ENCODE results near the gene CHST12.
A peak's percentile ranks its signal among the peaks of the same experiment; 100 is the strongest.
"Not testable (repeated sequence)": the region's sequence is repeated elsewhere in the genome, so short reads cannot be mapped to it uniquely, and the experiment has no call there.

CHST12 gene

DNA sequence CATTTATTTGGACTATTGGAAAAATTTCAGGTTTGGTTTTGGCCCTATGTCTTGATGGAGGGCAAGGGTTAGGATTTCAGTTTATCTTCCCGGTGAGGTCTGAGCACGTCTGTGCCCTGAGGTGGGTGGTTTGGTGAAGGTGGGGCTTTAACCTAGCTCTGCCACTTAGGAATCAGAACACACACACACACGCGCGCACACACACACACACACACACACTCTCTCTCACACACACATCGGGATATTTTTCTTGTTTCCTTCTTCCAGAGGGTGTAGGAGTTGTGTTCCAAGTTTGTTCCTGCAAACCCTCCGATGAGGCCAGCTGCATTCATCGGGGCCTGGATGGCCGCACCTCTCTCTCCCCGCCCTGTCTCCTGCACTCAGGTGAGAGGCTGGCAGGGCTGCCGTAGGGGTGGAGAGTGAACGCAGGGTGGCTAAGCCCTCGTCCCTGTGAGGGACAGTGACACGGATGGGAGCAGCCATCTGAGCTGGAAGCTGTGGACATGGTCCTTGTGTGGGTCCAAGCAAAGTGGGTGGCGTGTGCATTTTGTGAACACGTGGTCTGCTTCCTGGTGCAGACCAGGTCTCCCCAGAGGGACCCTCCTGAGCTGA lies 34.2 kb downstream of the CHST12 start:
- no peak for DNase-seq

DNA sequence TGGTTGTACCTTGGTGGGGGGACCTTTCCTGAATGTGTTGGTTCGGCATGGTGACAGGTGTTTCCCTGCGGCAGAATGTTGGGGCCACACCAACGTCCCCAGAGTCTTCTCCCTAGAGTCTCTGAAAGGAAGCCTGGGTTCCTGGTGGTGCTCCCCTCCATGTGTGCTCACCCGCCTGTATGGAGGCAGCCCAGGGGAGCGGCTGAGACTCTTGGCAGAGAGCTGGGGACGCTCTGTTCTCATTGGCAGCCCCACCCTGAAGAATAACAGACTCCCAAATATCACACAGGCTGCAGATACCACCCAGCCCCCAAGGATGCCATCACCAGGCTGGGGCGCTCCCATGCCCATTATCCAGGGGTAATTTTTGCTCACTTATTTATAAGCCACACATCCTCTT lies 34.8 kb downstream of the CHST12 start:
- no peak for DNase-seq

- DNase-seq: no peak
Measured at GRCh38 chr7:2438775-2439174, 35.4 kb downstream of the CHST12 start.

- DNase-seq: no peak
Measured at GRCh38 chr7:2440608-2441245, 37.3 kb downstream of the CHST12 start.

GRCh38 chr7:2441430-2442058 lies 38.1 kb downstream of the CHST12 start:
- DNase-seq: no peak

GRCh38 chr7:2443491-2443890 lies 40.1 kb downstream of the CHST12 start:
- DNase-seq: no peak

- DNase-seq: no peak
Measured at GRCh38 chr7:2444476-2444875, 41.1 kb downstream of the CHST12 start.

GRCh38 chr7:2445047-2445446 lies 41.6 kb downstream of the CHST12 start:
- no peak for DNase-seq

- no peak for DNase-seq
Measured at GRCh38 chr7:2445898-2446555, 42.6 kb downstream of the CHST12 start.

- DNase-seq: no peak
Measured at GRCh38 chr7:2446676-2447075, 43.3 kb downstream of the CHST12 start.

DNA sequence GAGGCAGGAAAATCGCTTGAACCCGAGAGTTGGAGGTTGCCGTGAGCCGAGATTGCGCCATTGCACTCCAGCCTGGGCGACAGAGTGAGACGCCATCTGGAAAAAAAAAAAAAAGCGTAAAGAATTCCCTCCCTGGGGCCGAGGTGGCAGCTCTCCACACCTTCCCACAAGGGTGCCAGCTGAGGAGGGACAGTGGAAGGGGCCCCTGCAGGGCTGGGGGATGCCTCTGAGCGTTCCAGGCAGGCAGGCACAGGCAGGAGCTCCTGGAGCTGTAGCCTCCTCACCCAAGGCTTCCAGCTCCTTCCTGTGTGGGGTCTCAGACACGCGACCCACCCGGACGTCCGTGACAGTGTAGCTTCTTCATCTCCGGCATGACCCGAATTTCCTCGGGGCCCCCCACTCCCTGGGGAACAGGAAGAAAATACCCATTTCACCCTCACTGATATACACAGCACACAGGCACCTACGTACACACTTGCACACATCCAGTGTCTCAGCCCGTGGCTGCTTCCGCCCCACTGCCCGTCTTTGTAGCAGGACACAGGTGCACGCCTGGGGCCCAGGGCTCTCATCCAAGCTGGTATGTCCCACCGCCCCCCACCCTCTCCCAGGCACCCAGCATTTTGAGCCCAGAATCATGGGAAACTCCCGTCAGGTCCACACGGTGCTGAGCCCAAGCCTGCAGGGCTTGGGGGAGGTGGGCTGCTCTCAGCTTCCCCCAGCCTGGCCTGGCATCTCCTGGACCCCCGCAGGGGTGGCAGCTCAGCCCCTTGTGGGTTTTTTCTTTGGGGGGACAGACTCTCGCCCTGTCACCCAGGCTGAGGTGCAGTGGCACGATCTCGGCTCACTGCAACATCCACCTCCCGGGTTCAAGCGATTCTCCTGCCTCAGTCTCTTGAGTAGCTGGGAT lies 47.0 kb downstream of the CHST12 start:
- DNase-seq: peak; percentile 47

- DNase-seq: peak; percentile 94
Measured at GRCh38 chr7:2451171-2452073, 48.0 kb downstream of the CHST12 start.

- DNase-seq: peak; percentile 68
Measured at GRCh38 chr7:2452074-2452507, 48.7 kb downstream of the CHST12 start.

GRCh38 chr7:2452643-2453270 lies 49.3 kb downstream of the CHST12 start:
- DNase-seq: no peak

DNA sequence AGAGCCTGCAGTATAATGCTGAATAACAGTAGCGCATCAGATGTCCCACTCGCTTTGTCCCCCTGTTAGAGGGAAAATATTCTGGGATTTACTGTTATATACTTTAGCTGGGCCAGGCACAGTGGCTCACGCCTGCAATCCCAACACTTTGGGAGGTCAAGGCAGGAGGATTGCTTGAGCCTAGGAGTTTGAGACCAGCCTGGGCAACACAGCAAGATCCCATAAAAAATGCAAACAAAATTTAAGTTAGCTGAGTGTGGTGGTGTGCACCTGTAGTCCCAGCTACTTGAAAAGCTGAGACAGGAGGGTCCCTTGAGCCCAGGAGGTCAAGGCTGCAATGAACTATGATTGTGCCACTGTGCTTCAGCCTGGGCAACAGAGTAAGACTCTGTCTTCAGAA lies 50.4 kb downstream of the CHST12 start:
- not testable (repeated sequence) for DNase-seq

- no peak for DNase-seq
Measured at GRCh38 chr7:2459674-2460073, 56.3 kb downstream of the CHST12 start.

GRCh38 chr7:2460188-2460587 lies 56.8 kb downstream of the CHST12 start:
- DNase-seq: no peak

DNA sequence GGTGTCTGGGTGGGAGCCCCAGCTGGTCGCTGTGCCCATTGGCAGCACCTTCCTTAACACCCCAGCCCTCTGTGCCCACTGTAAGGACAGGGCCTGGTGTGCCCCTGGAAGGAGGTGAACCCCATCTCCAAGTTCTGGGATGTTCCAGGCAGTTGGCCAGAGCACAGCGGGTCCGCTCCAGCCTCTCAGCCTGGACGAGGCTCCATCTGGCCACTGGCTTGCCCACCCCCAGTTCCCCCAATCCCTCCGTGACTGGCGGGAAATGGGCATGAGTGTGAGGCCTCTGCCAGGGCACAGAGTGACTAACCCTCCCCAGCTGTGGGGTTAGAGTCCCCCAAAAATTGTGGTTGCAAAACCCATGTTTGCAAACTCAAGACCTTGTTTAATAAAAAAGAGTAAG lies 57.2 kb downstream of the CHST12 start:
- DNase-seq: no peak

DNA sequence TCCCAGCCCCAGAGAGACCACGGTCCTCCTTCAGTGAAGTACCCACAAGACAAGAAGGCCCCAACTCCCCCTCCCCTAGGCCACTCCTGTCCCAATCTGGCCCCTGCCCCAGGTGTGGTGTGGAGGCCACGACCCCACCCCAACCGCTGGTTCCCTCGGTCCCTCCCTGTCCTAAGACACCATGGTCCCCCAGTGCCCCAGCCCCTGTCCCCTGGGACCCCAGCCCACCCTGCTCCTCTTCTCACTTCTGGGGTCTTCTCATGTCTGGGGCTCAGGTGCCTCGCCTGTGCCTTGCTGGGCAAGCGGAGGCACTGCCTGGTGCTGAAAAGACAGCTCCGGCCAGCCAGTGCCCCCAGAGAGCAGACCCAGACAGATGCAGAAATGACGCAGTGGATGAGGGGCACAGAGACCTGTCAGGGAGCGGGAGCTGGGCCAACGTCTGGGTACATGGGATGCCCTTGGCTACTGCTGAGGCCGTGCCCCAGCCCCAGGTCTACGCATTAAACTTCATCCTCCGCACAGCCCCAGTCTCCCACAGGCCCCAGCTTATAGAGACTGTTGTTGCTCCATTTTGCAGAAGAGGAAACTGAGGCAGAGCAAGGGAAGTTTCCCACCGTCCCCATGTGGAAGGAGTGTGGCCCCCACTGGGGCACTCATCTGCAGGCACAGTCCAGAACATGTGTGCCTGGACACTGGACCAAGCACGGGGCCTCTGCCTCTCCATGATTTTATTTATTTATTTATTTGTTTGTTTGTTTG lies 58.0 kb downstream of the CHST12 start:
- DNase-seq: no peak

DNA sequence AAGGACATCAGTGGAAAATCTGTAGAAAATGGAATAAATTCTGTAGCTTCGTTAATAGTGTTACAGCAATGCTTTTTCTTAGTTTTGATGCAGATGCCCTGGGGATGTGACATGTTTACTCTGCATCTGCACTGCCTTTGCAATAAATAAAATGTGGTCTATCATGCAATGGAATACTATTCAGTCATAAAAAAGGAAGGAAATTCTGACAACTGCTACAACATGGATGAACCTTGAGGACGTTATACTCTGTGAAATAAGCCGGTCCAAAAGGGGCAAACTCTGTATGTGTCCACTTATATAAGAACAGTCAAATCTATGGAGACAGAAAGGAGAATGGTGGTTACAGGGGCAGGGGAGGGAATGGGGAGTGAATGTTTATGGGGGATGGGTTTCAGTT lies 59.3 kb downstream of the CHST12 start:
- no peak for DNase-seq

All from DMS53 (cell line).